Activated T-cell treated with anti-CD3 and anti-CD28 coated beads for 48 hours (primary cell): Measurements from ENCODE around the gene CD300LB.

Source experiments
- DNase-seq: peaks from one replicate; pipeline ENCODE4 v3.0.0-alpha.2; 2020; ENCODE audit warnings: low read depth

The CD300LB gene

GRCh38 chr17:74549343-74549742 lies 18.1 kb upstream of the CD300LB start:
- no peak for DNase-seq

GRCh38 chr17:74547736-74548135 lies 16.5 kb upstream of the CD300LB start:
- DNase-seq: no peak

- no peak for DNase-seq
Observed at GRCh38 chr17:74547264-74547663, 16.0 kb upstream of the CD300LB start.

- DNase-seq: no peak
Observed at GRCh38 chr17:74546586-74546985, 15.3 kb upstream of the CD300LB start.

GRCh38 chr17:74545843-74546230 lies 14.6 kb upstream of the CD300LB start, which contains the start of gene CD300C:
Gene CD300C, minus strand, starts transcription at chr17:74546115. Its CDS starts 333 bp downstream, at chr17:74545782.
- DNase-seq: no peak

GRCh38 chr17:74544991-74545842 lies 13.9 kb upstream of the CD300LB start:
- DNase-seq: no peak

GRCh38 chr17:74543891-74544760 lies 12.9 kb upstream of the CD300LB start:
- no peak for DNase-seq

- no peak for DNase-seq
Observed at GRCh38 chr17:74543406-74543805, 12.1 kb upstream of the CD300LB start.

- no peak for DNase-seq
Observed at GRCh38 chr17:74542727-74543383, 11.6 kb upstream of the CD300LB start.

GRCh38 chr17:74542166-74542565 lies 10.9 kb upstream of the CD300LB start:
- no peak for DNase-seq

- DNase-seq: no peak
Observed at GRCh38 chr17:74541176-74542111, 10.2 kb upstream of the CD300LB start.

- no peak for DNase-seq
Observed at GRCh38 chr17:74539281-74539820, 8.1 kb upstream of the CD300LB start.

- DNase-seq: no peak
Observed at GRCh38 chr17:74536890-74537289, 5.6 kb upstream of the CD300LB start.

- DNase-seq: no peak
Observed at GRCh38 chr17:74532115-74532514, 840 bp upstream of the CD300LB start.

GRCh38 chr17:74530831-74531150 lies 484 bp downstream of the CD300LB start:
- DNase-seq: no peak

- no peak for DNase-seq
Observed at GRCh38 chr17:74529243-74529642, 2.0 kb downstream of the CD300LB start.

GRCh38 chr17:74528491-74529199 lies 2.6 kb downstream of the CD300LB start:
- no peak for DNase-seq

GRCh38 chr17:74527756-74528155 lies 3.5 kb downstream of the CD300LB start:
- no peak for DNase-seq

GRCh38 chr17:74527081-74527480 lies 4.2 kb downstream of the CD300LB start:
- no peak for DNase-seq

- no peak for DNase-seq
Observed at GRCh38 chr17:74526681-74527080, 4.6 kb downstream of the CD300LB start.
